Activated T-cell treated with anti-CD3 and anti-CD28 coated beads, Interleukin-2, amount 50 U/mL, for 24 hours (primary cell): Measurements from ENCODE around the gene INPP4A.

Source experiments
- DNase-seq: peaks from one replicate; pipeline ENCODE4 v3.0.0-alpha.2; 2020
- H3K27ac Mint-ChIP-seq: 2 replicates; pipeline ENCODE4 v1.8.0; 2020; ENCODE audit warnings: mild to moderate bottlenecking, mixed read lengths
- H3K27me3 Mint-ChIP-seq: 2 replicates; pipeline ENCODE4 v1.8.0; 2020; ENCODE audit warnings: mixed read lengths
- H3K36me3 Mint-ChIP-seq: 2 replicates; pipeline ENCODE4 v1.8.0; 2020; ENCODE audit warnings: low read depth, mixed read lengths
- H3K4me1 Mint-ChIP-seq: 2 replicates; pipeline ENCODE4 v1.8.0; 2020; ENCODE audit warnings: low read depth, mixed read lengths
- H3K4me3 Mint-ChIP-seq: 2 replicates; pipeline ENCODE4 v1.8.0; 2020; ENCODE audit warnings: mild to moderate bottlenecking, moderate library complexity, mixed read lengths
- H3K9me3 Mint-ChIP-seq: 2 replicates; pipeline ENCODE4 v1.8.0; 2020; ENCODE audit warnings: mixed read lengths

INPP4A gene

DNA sequence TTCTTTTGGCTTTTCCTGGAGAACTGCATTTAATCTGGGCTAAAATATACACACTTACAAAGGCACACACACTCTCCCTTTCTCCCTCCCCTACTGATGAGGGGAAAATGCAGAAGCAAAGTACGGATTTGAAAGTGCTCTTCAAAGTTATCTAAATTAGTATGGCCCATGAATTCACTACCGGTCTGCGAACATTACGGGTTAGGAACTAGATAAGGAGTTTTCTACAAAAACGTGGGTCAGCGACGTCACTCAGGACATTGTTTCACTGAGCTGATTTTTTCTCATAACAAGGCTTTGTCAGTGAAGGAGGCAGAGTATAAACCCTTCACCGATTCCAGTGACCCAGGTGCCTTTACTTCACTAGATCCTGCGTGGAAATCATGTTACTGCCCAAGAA, 116.4 kb downstream of the INPP4A start:
- peaks cover 27% of the 10 kb centered on the region for H3K4me1 Mint-ChIP-seq
- H3K36me3 Mint-ChIP-seq, result peaks cover 87% of the 10 kb centered on the region
- H3K27ac Mint-ChIP-seq, result no peak overlapping the region
- DNase-seq, result no peak
- H3K9me3 Mint-ChIP-seq, result no peaks in the 10 kb centered on the region
- no peak overlapping the region for H3K4me3 Mint-ChIP-seq
- H3K27me3 Mint-ChIP-seq, result no peaks in the 10 kb centered on the region

DNA sequence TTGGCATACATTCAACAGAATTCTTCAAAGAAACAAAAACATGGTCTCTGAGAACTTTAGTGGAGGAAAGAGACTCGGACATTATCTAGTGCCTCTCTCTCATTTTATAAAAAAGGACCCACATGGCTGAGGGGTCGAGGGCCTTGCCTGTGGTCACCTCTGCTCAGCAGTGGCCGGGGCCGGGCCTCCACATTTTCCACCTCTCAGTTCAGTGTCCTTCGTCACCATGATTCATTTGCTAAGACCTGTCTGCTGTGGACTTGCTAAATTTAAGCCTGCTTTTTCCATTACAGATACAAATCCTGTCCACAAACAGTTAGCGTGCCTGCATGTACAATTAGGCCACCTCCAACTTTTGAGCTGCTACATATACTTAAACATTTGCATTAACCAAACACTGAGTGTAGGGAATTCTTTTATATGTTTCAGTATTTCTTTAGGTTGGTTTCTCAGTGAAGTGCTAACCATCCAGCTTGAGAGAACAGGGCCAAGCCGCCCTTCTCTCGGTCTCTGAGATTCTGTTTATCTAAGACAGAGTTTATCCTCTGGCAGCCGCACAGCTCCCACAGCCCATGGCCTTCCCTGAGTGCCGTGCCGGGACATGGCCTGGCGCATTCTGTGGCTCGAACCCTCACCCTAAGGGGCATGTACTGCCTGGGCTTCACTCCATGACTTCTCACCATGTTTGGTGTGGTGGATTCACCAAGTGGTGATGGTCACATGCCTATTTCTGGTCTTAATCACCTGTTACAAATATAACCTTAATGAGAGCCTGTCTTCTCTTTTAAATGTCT, 117.4 kb downstream of the INPP4A start:
- Mint-ChIP-seq H3K36me3 (peaks cover 88% of the 10 kb centered on the region), H3K9me3 (no peaks in the 10 kb centered on the region), H3K27me3 (no peaks in the 10 kb centered on the region), H3K4me1 (peaks cover 18% of the 10 kb centered on the region), H3K27ac (peak overlapping the region; percentile 26), H3K4me3 (no peak overlapping the region)
- no peak for DNase-seq

DNA sequence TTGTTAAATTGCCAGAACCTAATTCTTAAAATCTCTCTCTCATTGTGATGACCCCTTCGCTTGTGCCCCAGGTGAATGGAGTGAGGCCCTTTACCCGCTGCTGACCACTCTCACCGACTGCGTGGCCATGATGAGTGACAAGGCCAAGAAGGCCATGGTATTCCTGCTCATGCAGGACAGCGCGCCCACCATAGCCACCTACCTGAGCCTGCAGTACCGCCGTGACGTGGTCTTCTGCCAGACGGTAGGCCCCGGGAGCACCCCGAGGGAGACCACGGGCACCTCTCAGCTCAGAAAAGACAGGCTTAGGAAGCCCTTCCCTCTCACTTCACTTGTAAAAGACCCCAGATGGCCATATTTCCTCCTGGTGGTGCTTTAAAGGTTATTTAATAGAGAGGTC, 118.7 kb downstream of the INPP4A start:
- DNase-seq, result no peak
- H3K9me3 Mint-ChIP-seq, result no peaks in the 10 kb centered on the region
- H3K4me1 Mint-ChIP-seq, result peaks cover 14% of the 10 kb centered on the region
- H3K27me3 Mint-ChIP-seq, result no peaks in the 10 kb centered on the region
- no peak overlapping the region for H3K4me3 Mint-ChIP-seq
- peaks cover 86% of the 10 kb centered on the region for H3K36me3 Mint-ChIP-seq
- peak overlapping the region; percentile 74 for H3K27ac Mint-ChIP-seq

DNA sequence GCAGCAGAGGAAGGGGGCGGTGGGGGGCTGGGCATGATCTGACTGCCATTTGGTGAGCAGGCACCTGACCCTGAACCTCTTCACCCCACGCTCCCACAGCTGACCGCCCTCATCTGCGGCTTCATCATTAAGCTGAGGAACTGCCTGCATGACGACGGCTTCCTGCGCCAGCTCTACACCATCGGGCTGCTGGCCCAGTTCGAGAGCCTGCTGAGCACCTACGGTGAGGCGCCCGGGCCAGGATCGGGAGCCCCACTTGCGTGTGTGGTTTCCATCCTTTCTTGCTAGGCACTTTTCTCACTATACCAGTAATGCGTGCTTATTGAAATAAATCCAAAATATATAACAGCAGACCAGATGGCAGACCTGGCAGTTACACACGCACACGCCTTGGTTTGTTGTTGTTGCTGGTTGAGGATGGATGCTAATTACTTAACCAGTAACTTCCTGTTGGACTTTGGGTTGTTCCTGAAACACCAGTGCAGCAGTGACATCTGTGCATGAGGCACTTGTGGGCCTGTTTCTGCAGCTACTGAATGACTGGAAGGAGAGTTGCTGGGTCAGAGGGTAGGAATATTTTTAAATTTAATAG, 120.0 kb downstream of the INPP4A start:
- no peak for DNase-seq
- Mint-ChIP-seq H3K36me3 (peaks cover 86% of the 10 kb centered on the region), H3K4me1 (peaks cover 5% of the 10 kb centered on the region), H3K4me3 (no peak overlapping the region), H3K27me3 (no peaks in the 10 kb centered on the region), H3K9me3 (no peaks in the 10 kb centered on the region), H3K27ac (no peak overlapping the region)

DNA sequence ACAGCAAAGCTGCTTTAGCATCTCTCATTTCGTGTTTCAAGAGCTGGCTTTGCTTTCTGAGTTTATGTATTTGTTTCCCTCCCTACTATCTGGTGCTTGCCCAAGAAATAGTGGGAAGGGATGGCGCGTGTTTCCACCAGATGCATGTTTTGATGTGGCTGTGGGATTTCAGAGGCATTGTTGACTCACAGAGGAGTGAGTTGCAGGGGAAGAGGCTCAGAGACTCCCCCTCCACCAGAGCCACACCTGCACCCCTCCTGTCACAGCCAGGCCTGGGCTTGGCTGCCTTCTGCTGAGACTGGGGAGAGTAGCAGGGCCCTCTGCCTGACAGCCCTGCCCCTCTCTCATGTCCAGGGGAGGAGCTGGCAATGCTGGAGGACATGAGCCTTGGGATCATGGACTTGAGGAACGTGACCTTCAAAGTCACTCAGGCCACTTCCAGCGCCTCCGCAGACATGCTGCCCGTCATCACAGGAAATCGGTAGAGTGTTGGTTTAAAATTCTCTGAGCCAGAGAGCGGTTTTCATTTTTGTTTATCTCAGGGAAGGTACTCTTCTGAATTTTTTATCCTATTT, 120.7 kb downstream of the INPP4A start:
- Mint-ChIP-seq H3K4me3 (no peak overlapping the region), H3K27me3 (no peaks in the 10 kb centered on the region), H3K36me3 (peaks cover 86% of the 10 kb centered on the region), H3K4me1 (no peaks in the 10 kb centered on the region), H3K27ac (peak overlapping the region; percentile 63), H3K9me3 (no peaks in the 10 kb centered on the region)
- DNase-seq, result no peak

DNA sequence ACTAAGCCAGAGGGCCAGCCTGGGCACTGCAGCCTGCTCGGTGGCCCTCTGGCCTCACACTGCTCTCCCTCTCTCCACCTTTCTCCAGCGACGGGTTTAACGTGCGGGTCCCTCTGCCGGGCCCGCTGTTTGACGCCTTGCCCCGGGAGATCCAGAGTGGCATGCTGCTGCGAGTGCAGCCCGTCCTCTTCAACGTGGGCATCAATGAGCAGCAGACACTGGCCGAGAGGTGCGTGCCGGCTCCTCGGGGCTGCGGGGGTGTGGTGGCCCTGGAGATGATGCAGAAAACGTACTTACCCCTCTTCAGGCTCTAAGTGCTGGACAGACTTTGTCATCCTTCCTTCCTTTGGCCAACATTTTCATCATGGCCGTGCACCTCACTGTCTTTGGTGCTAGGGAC, 121.3 kb downstream of the INPP4A start:
- Mint-ChIP-seq H3K36me3 (peaks cover 86% of the 10 kb centered on the region), H3K4me3 (no peak overlapping the region), H3K4me1 (no peaks in the 10 kb centered on the region), H3K27ac (peak overlapping the region; percentile 63), H3K9me3 (no peaks in the 10 kb centered on the region), H3K27me3 (no peaks in the 10 kb centered on the region)
- no peak for DNase-seq

DNA sequence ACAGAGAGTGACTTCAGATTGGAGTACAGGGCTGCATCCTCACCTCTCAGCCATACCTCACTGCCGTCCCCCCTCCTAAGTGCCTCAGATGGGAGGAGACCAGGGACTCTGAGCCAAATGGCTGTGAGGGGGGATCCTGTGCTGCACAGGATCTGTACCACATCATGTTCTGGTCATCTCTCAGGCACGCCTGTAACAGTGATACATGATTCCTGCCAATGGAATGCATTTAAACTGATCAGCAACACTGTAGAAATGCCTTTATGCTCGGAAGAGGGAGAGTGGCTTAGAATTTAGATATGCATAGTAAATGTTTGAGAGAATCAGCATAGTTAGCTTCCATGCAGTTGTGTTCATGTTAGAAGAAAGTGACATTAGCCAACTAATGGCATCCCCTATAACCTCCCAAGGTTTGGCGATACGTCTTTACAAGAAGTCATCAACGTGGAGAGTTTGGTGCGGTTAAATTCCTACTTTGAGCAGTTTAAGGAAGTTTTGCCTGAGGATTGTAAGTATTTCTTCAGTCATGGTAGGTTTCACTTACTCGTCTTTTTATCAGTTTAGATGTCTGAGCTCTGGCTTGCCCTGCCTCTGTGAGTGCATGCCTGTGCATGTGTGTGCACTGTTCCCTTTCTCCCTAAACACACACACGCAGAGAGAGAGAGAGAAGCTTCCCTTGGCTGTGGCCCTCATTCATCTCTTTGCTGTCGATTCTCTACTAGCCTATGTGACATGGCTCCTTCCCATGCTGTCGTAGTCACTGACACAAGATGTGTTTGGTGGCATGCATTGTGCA, 123.7 kb downstream of the INPP4A start:
- Mint-ChIP-seq H3K9me3 (no peaks in the 10 kb centered on the region), H3K4me3 (no peak overlapping the region), H3K27me3 (no peaks in the 10 kb centered on the region), H3K36me3 (peaks cover 92% of the 10 kb centered on the region), H3K27ac (peak overlapping the region; percentile 37), H3K4me1 (no peaks in the 10 kb centered on the region)
- DNase-seq, result no peak

DNA sequence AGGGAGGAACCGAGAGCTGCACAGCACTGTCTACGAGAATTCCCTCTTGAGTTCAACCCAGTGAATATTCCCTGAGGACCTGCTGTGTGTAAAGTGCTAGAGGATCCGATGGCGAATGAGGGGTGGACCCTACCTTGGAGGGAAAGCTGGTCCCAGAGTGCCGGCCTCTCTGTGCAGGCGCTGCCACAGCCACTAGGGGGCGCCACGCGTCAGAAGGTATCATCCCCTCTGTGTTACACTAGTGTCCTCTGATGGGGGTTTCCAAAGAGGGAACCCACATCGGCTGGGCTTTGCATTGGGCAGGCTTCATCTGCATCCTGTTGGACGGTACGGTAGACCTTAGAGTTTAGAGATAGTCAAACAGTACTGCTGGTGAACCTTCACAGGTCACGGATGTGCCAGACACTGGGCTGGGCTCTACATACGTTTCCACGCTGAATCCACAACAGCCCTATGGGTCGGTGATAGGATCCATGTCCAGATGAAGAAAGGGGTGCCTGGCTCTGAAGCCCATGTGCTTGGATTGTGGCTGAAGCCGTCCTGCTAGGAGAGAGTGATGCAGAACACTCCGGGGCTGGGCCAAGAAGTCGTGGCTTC, 124.6 kb downstream of the INPP4A start:
- no peaks in the 10 kb centered on the region for H3K9me3 Mint-ChIP-seq
- no peak overlapping the region for H3K4me3 Mint-ChIP-seq
- DNase-seq, result peak; percentile 84
- peak overlapping the region; percentile 76 for H3K27ac Mint-ChIP-seq
- no peaks in the 10 kb centered on the region for H3K27me3 Mint-ChIP-seq
- no peaks in the 10 kb centered on the region for H3K4me1 Mint-ChIP-seq
- peaks cover 90% of the 10 kb centered on the region for H3K36me3 Mint-ChIP-seq

DNA sequence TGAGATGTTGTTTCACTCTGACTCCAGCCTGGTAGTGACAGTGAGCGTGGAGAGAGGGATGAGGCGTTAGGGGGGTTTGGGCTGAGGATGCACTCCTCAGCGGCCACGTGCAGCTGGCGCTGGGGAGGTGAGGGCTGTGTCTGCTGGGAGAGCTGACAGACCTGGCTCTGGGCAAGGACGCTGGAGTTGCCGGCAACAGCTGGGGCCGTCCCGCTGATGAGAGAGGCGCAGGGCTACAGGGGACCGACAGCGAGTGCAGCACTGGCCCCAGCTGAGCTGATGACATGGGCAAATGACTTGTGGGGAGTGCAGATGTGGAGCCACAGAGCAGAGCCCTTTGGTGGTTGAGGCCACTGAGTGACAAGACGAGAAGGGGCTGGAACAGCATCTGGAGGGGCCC, 125.3 kb downstream of the INPP4A start:
- H3K27me3 Mint-ChIP-seq, result no peaks in the 10 kb centered on the region
- peaks cover 91% of the 10 kb centered on the region for H3K36me3 Mint-ChIP-seq
- DNase-seq, result no peak
- no peaks in the 10 kb centered on the region for H3K9me3 Mint-ChIP-seq
- no peaks in the 10 kb centered on the region for H3K4me1 Mint-ChIP-seq
- H3K27ac Mint-ChIP-seq, result peak overlapping the region; percentile 76
- H3K4me3 Mint-ChIP-seq, result no peak overlapping the region

DNA sequence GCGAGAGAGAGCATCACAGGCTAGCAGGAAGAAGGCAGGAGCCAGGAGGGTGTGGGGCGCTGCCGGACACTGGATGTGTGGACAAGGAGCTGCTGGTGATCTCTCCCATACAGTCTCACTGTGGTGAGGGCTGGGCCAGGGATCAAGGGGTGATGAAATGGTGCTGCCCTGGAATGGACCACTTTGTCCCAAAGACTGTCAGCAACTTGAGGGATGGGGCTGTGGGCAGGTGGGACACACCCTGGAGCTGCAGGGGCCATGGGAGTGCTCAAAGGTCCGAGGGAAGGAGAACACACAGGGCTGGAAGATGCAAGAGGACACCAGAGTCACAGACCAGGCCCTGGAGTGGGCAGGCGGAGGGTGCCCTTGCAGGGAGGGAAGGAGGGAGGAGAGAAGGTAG, 125.7 kb downstream of the INPP4A start:
- Mint-ChIP-seq H3K9me3 (no peaks in the 10 kb centered on the region), H3K4me3 (no peak overlapping the region)

DNA sequence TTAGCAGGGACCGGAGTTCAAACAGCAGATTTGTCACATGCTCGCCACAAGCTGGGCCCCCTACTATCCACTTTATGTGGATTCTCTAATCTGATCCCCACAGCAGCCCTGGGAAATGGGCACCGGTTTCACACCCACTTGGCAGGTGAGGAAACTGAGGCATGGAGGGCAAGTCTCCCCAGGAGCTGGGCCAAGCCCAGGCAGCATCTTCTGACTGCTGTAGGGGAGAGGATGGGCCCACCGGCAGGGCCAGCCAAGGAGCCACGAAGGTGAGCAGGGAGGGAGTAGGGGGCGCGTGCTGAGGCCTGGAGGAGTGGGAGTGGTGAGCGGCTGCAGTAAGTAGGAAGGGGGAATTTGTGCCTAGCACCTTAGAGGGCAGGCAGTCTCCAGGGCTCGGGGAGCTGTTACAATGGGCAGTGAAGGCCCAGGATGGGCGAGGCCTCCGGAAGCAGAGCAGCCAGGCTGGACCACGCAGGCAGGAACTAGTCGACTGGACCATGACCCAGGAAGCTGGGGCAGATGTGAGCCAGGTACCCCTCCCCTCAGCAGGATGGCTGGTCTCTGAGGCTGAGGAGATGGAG, 126.6 kb downstream of the INPP4A start:
- no peaks in the 10 kb centered on the region for H3K9me3 Mint-ChIP-seq
- H3K27ac Mint-ChIP-seq, result peak overlapping the region; percentile 37
- no peak overlapping the region for H3K4me3 Mint-ChIP-seq

More for the DNA sequence above, 125.7 kb downstream of the INPP4A start:
- peak overlapping the region; percentile 76 for H3K27ac Mint-ChIP-seq
- peaks cover 91% of the 10 kb centered on the region for H3K36me3 Mint-ChIP-seq
- no peak for DNase-seq
- H3K27me3 Mint-ChIP-seq, result no peaks in the 10 kb centered on the region
- no peaks in the 10 kb centered on the region for H3K4me1 Mint-ChIP-seq

DNA sequence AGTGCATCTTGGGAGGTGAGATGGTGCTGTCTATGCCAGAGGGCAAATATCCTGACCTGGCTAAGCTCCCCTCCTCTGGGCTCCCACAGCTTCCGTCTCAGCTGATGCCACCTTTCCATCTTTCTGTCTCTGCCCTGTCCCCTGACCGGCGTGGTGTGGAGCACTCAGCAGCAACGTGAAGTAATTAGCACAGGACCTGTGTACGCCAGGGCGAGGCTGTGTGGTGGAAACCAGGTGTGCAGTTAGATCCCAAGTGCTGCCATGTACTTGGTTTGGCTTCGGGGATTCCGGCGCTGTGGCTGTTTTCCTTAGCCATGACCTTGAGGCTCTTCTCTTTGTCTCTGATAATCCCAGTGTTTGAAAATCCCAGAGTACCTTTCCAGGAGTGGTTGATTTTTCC, 127.1 kb downstream of the INPP4A start:
- Mint-ChIP-seq H3K36me3 (peaks cover 90% of the 10 kb centered on the region), H3K4me3 (no peak overlapping the region)

More for the DNA sequence above, 126.6 kb downstream of the INPP4A start:
- DNase-seq, result no peak
- Mint-ChIP-seq H3K4me1 (no peaks in the 10 kb centered on the region), H3K27me3 (no peaks in the 10 kb centered on the region), H3K36me3 (peaks cover 90% of the 10 kb centered on the region)

DNA sequence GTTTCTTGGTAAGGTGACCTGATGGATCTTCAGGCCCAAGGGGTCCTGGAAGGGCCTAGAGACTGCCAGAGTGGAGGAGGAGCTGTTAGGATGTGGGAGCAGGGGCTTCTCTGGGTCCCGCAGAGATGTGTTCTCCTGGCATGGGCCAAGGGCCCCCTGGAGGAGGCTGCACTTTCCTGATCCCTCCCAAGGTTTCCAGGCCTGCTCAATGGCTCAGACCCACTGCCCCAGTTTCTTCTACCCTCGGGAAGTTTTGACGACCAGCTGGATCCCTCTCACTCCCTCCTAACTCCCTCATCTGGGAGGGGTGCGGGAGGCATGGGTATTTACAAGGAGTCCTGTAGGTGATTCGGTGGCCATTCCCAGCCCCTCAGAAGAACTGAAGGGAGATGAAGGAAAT, 127.6 kb downstream of the INPP4A start:
- no peak overlapping the region for H3K4me3 Mint-ChIP-seq
- peaks cover 90% of the 10 kb centered on the region for H3K36me3 Mint-ChIP-seq
- no peak for DNase-seq

More for the DNA sequence above, 127.1 kb downstream of the INPP4A start:
- Mint-ChIP-seq H3K27me3 (no peaks in the 10 kb centered on the region), H3K4me1 (no peaks in the 10 kb centered on the region), H3K27ac (no peak overlapping the region), H3K9me3 (no peaks in the 10 kb centered on the region)
- no peak for DNase-seq

DNA sequence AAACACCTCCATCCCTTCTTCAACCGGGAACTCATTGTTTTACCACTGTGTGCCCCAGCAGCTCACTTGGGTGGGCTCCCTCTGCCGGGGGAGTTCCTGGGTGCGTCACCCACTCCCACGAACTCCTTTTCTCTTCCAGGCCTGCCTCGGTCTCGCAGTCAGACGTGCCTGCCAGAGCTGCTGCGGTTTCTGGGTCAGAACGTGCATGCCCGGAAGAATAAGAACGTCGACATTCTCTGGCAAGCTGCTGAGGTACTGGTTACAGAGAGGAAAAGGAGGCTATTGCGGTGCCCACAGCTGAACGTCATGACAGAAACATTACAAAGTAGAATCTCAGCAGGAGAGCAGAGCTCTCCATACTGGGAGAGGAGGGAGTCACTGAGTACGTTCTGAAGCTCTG, 128.0 kb downstream of the INPP4A start:
- Mint-ChIP-seq H3K27me3 (no peaks in the 10 kb centered on the region), H3K27ac (no peak overlapping the region)

More for the DNA sequence above, 127.6 kb downstream of the INPP4A start:
- H3K4me1 Mint-ChIP-seq, result no peaks in the 10 kb centered on the region
- no peaks in the 10 kb centered on the region for H3K27me3 Mint-ChIP-seq
- H3K9me3 Mint-ChIP-seq, result no peaks in the 10 kb centered on the region
- H3K27ac Mint-ChIP-seq, result no peak overlapping the region

More for the DNA sequence above, 128.0 kb downstream of the INPP4A start:
- Mint-ChIP-seq H3K9me3 (no peaks in the 10 kb centered on the region), H3K36me3 (peaks cover 91% of the 10 kb centered on the region), H3K4me1 (no peaks in the 10 kb centered on the region), H3K4me3 (no peak overlapping the region)
- no peak for DNase-seq
